Heart left ventricle (tissue), 13 donors: Measurements from ENCODE around the gene LAMA2.

Experiments used
- CTCF ChIP-seq, 12 donors: fragments of 200-600 bp; sonication (generic) in 4 of 12; IDR thresholded peaks; one replicate each; pipeline versions ENCODE4 v1.5.0 to v1.8.0; 2018 to 2022; ENCODE audit warnings: antibody characterized with exemption in 12 of 12, mild to moderate bottlenecking in 5 of 12
- POLR2A ChIP-seq, 2 donors: fragments of 450-650 bp; IDR thresholded peaks; one replicate each; pipeline ENCODE4 v1.6.1; 2017; ENCODE audit warnings: antibody characterized with exemption in 2 of 2, mild to moderate bottlenecking in 2 of 2, moderate library complexity in 2 of 2
- donor health status: ischemic (EF 13 %, LVEDD 7.1; RV severe dilation, severe dysfunction).
- donor health status: DM: no; HTN: yes; CAD: no.
- donor health status: DM: no; HTN: no; CAD: no.
- donor health status: ischemic (EF 25% LVEDD 6.9; RV normal size, moderate dysfunction).
- donor health status: ischemic (EF 25% LVEDD 5.7; RV mildly dilated, moderate dysfunction).
- donor health status: ischemic (EF 35%, LVEDD 5.7; RV mildly dilated, moderate dysfunction).
- donor health status: nonischemic (EF 11% LVEDD 7.7; RV severe dilation, severe dysfunction).
- donor health status: DM: yes; HTN: yes; CAD: no.
- donor health status: PGD.
- donor health status: ischemic (EF 29% LVEDD 5.4; RV normal size, mild dysfunction).
- donor health status: nonischemic (EF 23%, LVEDD 6.1; RV moderate dilation, normal function).

GRCh38 chr6:129273161-129273560 lies 390.2 kb downstream of the LAMA2 start:
- TF ChIP-seq CTCF (IDR thresholded peaks at IDR 0.05) (no peak), POLR2A (IDR thresholded peaks at IDR 0.05) (no peak)
